OCI-LY1 (cell line): ENCODE measurements around the gene CEMIP.

Experiments
- EZH2 ChIP-seq: fragments of 200-600 bp; sonication (generic), shearing (Covaris generic); IDR thresholded peaks from 2 replicates; pipeline ENCODE4 v1.8.0; 2017; ENCODE audit warnings: borderline replicate concordance, mixed run types, mild to moderate bottlenecking, antibody characterized with exemption, low read length, moderate library complexity, mixed read lengths
- TF ChIP-seq, protein P1 (sequence below): fragments of 200-600 bp; sonication (generic), shearing (Covaris generic); IDR thresholded peaks from 2 replicates; pipeline ENCODE4 v1.5.1; 2017; ENCODE audit warnings: mild to moderate bottlenecking, antibody characterized with exemption, low read length, moderate library complexity, mixed read lengths

DNA sequence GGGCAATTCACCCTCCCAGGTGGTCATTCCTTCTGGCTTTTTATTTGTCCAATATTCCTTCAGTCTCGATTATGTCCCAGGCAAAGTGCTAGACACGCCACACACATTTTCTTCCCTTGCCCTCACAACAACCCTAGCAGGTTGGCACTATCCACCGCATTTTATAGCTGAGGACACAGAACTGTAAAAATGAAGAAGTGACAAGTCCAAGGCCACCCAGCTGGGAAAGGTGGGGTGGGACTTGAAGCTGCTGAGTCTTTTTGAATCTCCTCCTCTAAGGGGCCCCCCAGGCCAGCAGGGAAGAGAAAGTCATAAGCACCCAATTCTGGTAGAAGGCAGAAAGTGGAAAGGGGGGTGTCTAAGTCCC, 60.6 kb downstream of the CEMIP start:
- TF ChIP-seq, protein P1, sequence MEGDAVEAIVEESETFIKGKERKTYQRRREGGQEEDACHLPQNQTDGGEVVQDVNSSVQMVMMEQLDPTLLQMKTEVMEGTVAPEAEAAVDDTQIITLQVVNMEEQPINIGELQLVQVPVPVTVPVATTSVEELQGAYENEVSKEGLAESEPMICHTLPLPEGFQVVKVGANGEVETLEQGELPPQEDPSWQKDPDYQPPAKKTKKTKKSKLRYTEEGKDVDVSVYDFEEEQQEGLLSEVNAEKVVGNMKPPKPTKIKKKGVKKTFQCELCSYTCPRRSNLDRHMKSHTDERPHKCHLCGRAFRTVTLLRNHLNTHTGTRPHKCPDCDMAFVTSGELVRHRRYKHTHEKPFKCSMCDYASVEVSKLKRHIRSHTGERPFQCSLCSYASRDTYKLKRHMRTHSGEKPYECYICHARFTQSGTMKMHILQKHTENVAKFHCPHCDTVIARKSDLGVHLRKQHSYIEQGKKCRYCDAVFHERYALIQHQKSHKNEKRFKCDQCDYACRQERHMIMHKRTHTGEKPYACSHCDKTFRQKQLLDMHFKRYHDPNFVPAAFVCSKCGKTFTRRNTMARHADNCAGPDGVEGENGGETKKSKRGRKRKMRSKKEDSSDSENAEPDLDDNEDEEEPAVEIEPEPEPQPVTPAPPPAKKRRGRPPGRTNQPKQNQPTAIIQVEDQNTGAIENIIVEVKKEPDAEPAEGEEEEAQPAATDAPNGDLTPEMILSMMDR: no peak
- TF ChIP-seq EZH2: no peak
